IPS-NIHi7 (cell line): ENCODE measurements around the gene CDC20B.
"Not testable (repeated sequence)": the region's sequence is repeated elsewhere in the genome, so short reads cannot be mapped to it uniquely, and the experiment has no call there.

Experiments used
- DNase-seq: peaks from one replicate; pipeline ENCODE4 v3.0.0; 2012; ENCODE audit warnings: mixed read lengths; ENCODE audit errors: extremely low spot score

Gene CDC20B

DNA sequence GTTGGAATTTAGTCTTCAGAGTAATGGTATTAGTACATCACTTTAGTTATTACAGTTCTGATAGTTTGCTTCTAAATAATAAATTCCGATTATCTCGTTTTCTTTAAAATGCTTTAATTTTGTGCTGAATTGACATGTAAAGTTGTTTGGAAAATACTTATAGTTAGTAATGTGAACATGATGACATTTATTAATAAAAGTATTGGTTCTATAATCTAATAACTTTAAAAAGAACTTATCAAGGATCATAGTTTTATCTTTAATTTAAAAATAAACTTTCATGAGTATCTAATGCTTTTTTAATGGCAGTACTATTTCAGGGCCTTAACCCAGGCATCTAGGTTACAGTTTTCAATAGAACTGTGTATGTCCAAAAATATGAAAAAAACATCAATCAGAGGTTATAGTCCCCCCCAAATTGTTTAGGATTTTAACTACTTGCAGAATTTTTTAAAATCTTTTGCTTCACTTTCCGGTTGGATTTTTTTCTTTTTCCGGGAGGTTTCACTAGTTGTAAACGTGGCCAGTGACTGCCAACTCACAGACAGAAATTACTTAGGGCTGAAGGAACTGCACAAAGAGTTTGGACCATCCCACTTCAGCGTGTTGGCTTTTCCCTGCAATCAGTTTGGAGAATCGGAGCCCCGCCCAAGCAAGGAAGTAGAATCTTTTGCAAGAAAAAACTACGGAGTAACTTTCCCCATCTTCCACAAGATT, 12.3 kb downstream of the CDC20B start:
- peak; percentile 56 for DNase-seq

DNA sequence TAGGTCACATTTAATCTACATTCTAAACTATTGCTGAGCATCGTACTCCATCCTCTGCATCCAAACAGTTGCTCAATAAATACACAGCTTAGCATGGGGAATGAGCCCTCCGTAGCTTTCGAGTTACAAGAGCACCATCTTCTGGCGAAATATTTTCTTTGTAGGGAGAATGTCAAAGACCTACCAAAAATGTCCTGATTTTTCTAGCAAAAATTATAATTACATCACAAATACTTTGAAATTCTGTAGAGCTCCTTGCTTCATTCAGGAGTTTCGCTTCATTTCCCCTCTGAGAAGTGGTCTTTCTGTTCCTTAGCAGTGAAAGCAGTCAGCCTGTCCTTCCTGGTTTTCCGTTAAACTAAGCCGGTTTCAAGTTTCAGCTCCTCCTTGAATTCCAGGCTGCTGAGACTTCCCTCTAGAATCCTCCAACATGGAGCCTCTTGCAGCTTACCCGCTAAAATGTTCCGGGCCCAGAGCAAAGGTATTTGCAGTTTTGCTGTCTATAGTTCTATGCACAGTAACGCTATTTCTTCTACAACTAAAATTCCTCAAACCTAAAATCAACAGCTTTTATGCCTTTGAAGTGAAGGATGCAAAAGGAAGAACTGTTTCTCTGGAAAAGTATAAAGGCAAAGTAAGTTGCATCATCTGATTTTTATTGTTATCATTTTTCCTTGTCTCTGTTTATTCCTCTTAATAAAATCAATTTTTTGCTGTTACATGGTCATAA, 13.0 kb downstream of the CDC20B start, which contains the start of gene GPX8:
TSS of gene GPX8 (plus strand) at position 409 of the 730 bp plus-strand sequence. CDS start at position 431, 22 bp downstream.
- DNase-seq, result peak; percentile 68

DNA sequence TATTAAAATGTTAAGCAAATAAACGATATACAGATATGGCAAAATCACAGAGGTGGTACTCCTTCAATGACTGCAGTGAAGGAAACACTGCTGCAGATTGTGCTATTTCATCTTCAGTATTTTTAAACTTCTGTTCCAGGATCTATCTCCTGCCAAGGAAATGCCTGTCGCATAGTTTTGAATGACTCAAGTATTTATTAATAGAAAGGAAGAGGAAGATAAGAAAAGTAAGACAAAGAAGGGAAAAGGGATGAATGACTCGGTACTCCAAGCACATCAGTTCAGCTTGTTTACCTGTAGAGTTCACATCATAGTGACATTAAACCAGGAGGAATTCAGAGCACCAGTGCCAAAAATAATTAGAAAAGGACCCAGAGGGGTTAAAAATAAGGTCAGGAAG, 18.1 kb downstream of the CDC20B start:
- DNase-seq, result no peak

DNA sequence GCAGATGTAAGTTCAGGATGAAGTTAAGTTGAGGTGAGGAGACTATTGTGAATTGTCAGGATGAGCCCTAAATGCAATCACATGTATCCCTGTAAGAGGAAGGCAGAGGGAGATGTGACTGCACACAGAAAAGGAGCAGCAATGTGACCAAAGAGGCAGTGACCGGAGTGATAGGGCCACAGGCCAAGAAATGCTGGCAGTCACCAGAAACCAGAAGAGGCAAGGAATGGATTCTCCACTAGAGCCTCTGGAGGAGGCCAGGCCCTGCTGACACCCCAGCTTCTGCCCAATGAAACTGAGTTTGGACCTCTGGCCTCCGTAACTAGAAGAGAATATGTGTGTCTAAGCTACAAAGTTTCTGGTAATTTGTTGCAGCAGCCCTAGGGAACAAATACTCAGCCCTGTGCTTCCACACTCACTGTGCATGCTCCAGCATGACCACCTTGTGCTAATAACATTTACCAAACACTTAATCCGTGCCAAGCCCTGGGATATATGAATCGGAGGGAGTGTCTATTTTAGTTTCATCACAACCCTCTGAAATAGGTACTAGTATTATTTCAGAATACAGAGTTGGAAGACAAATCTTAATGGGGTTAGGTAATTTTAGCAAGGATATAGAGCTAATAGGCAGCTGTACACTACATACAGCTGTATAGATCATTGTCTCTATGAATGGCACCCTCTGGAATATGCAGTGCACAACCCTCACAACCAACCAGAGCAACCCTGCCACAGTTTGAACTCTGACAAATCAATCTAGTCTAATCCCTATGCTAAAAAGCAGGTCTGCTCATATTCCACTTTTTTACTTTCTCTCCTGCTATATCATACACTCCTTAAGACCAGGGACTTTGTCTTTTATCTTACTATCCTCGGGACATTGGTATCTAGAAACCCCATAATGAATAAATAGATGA, 20.8 kb downstream of the CDC20B start:
- DNase-seq, result no peak

DNA sequence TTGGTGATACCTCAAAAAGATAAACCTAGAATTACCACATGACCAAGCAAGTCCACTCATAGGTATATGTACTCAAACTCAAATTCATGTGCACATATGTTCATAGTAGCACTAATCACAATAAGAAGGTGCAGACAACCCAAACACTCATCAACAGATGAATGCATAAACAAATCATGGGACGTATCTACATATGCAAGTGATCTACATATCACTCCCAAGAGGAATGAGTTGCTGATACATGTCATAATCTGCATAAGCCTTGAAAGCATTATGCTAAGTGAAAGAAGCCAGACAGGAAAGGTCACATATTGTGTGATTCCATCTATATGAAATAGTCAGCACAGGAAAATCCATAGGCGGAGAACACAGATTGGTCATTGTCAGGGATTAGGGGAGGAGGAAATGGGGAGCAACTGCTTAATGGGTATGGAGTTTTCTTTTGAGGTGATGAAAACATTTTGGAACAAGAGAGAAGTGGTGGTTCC, 23.6 kb downstream of the CDC20B start:
- no peak for DNase-seq

DNA sequence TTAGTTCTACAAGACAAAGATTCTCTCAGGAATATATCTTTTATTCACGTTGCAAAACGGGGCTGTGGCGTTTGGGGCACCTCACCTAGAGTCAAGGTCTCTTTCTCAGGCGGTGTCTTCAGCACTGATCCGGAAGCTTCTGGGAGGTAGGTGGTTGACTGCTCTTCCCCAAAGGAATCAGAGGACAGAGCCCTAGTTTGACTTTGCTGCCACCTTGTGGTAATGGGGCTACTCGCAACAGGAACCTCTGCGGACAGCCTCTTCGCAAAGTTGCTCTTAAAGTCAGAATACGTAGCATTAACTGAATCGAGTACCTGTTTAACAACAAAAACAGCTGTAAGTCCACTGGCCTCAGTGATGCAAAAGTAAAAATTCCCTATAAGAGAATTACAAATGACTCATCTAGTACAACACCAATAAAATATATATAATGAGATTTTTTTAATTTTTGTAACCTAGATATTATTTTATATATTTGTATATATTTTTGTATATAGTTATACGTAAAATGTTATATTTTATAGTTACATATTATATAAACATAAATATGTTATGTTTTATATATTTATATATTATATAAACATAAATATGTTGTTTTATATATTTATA, 26.3 kb downstream of the CDC20B start:
- DNase-seq, result peak; percentile 90

DNA sequence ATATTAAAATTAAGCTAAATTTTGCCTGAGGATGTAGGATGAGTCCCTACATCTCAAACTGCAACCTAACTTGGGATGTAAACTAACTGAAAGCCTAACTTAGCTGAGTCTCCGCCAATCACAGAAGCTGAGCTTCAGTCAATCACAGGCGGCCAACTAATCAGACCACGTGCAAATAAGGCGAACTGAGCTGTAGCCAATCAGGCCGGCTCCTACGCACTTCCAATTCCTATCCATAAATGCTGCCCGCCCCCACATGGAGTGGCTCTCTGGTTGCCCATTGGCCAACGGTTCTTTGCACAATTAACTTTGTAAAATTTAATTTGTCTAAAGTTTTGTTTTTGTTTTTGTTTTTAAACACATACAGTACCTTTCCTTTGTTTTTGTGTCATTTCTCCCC, 26.9 kb downstream of the CDC20B start:
- no peak for DNase-seq

DNA sequence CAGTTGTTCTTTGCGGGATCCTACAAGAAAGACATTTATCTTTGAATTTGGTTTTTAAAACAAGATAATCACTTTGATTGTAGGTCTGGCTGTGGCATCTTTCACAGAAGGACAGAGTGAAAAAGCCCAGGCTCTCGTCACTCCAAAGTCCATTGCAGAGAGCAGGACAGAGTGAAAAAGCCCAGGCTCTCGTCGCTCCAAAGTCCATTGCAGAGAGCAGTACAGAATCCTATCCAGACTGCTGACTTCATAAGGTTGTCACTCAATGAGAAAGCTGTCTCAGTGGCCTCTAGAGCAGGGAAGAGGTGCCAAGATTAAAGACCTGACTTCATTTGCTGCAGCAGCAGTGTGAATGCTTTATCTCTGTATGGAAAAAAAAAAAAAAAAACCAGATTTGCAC, 29.4 kb downstream of the CDC20B start:
- DNase-seq, result no peak

DNA sequence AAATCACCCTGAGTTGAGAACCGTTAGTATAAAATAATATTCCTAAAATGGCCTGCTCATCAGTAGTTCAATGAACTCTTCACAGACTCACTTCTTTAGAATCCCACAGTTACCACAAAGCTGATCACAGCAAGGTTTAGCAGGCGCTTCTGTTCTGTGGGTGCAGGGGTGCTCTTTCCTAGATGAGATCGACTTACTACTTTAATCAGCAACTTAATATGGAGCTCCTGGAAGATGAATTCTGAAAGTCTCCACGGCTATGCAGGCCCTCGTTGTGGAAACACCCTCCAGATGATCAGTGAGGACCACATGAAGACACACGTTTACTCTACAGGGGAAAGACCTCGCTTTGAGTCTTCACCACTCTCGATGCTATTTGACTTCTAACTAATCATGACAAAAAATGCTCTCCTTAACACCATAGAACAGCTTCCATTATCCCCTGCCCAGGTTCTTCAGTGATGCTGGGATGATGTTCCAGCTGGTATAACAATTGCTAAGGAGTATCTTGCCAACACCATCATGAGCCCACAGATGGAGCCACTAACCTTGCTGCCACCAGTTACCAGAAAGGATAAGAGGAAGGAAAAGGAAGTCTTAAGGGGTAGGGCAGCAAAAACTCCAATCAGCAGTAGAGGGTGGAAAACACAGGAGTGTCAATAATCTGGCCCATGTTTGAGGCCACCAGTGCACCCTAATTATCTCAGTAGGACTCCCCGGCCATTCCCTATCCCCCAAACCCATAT, 30.9 kb downstream of the CDC20B start:
- DNase-seq, result peak; percentile 13

DNA sequence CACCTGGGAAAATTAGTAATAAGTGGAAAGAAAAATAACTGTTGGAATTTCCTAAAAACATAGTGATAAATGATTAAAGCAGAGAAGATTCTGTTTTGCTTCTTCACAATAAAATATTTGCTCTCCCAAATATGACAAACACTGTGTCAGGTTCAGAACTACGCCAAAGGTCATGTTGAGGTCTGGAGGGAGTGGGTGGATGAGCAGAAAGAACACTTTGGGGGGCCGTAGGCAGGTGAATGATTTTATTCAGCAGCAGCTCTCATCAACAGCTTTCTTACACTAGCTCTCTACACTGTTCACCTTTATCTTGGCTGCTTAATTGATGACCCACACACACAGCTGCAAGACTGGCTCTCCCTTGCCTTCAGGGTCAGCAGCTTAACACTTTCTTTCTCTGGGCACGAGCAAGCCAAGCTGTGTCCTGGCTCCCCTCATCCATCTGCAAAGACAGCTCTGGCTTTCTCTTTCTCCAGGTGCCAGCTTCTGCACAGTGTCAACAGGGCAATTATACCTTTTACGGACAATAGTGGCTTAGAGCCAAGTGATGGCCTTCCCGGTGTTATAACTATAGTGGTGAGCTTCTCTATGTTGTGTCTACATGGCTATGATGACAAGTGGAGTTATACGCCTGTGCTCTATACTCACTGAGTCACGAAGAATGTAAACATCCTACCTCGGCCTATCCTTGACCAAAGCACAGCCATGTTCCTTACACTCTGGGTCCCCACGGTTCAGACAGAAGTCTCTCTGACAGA, 31.9 kb downstream of the CDC20B start:
- no peak for DNase-seq

DNA sequence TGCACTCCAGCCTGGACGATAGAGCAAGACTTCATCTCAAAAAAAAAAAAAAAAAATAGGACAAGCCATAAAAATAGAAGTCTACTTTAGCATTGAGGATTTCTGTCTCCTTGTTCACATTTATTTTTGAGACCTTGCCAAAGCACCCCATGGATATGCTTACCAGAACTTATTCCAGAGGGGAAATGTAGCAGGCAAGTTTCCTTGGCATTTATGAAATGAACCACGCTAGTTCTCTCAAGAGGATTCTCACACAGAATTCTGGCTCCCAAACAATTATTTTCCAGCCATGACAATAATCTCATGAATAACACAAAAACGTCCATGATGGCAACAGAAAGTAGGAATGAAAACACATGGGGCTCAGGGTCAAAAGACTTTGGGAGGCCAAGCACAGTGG, 36.5 kb downstream of the CDC20B start:
- no peak for DNase-seq

DNA sequence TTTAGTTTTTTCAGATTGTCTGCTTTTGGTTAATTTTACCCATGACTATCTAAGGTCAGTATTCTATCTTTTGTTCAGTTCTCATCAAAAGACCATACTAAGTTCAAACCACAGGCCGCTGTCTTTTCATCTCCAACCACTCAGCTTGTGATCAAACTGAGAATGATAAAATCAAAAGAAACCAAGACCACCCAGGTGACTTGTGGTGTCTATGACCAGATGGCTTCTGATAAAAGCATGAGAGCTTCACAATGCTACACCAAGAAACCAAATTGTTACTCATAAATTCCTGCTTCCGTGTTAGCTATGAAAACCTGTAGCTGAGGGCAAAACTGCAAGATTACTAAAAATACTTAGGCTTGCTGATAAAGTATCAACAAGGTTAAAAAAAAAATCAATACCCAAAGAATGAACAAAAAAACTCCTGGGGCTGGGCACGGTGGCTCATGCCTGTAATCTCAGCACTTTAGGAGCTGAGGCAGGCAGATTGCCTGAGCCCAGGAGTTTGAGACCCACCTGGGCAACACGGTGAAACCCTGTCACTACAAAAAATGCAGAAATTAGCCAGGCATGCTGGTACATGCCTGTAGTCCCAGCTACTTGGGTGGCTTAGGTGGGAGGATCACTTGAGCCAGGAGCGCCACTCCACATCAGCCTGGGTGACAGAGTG, 38.8 kb downstream of the CDC20B start:
- no peak for DNase-seq

DNA sequence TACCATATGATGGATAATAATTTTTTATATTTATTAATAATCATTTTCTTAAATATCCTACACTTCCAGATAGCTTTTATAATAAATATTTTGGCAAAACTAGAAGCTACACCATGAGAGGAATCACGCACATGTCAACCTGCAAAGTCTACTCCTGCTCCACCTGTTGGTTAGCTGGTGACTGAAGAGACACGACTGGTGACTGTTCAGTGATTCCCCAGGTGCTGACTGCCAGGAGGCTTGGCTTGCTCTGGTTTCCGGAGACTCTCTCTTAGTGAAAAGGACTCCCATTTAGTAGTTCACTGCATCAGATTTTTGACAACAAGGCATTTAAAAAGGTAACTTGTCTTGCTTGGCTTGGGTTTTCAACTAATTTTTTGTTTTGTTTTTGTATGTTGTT, 49.6 kb downstream of the CDC20B start:
- DNase-seq, result peak; percentile 48

DNA sequence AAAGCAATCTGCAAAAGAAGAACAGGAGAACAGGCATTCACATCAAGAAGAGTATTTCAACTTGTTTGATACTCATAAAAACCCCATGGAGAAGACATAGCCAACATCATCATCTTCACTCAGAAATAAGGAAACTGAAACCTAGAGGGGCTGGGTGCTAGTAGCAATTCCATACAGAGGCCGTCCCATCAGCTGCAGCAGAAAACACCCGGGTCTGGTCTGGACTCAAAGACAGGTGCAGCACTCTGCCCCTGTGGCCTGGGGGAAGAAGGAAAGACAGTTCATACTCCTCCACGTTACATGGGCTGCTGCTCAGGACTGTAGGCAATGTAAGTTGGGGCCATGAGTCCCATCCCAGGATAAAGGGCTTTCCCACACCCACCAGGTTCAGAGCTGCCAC, 58.9 kb downstream of the CDC20B start:
- DNase-seq, result no peak

DNA sequence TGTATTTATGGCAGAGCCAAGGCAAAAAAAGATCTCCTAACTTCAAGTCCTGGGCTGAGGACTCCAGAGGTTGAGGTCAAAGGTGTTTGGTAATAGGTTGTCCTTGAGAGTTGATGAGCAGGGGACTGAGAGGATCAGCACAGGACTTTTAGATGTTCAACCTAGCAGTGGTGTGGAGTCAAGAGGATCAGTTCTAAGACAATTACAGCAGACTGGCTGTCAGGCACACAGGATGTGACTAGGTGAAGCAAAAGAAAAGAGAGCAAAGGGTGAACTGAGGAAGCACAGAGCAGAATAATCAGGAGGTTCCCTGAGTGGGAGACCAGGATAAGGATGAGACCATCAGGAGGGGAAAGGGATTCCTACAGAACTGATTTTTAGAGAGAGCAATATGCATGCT, 59.6 kb downstream of the CDC20B start:
- no peak for DNase-seq

DNA sequence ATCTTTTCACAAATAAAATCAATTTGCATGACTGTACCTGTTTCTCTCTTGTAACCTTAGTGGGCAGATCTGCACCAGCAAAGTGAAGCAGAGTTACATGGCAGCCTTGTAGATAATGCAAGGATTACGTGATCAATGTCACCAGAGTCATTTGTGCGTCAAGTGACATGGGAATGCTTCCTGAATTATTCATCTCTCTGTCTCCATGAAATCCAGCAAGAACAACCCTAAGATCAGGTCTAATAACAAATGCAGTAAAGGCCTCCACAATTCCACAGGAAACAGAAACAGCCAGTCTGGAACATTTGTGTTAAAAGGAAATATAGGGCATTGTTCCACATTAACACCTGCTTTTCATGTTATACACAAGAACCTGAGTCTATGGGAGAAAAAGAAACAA, 62.8 kb downstream of the CDC20B start:
- no peak for DNase-seq

DNA sequence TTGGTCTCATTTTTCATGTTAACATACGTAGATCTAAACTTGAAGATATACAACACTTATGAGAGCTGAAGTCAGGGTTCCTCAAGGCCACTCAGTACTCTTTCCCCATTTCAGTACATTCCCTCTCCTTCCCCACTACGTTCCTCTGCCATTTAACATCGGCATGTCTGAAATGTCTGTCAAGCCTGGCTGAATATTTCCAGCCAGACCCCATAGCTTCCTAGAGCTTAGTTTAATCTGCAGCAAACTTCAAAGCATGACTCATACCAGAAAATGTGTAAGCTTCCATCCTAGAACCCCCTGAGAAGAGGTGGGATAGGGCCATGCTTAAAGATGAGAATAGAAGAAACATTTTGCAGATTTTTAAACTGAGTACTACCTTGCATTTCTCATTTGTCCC, 64.3 kb downstream of the CDC20B start:
- DNase-seq, result no peak

DNA sequence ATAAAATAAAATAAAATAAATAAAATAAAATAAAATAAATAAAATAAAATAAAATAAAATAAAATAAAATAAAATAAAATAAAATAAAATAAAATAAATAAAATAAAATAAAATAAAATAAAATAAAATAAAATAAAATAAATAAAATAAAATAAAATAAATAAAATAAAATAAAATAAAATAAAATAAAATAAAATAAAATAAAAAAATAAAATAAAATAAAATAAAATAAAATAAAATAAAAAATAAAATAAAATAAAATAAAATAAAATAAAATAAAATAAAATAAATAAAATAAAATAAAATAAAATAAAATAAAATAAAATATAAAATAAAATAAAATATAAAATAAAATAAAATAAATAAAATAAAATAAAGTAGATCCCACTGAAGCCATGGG, 67.0 kb downstream of the CDC20B start:
- not testable (repeated sequence) for DNase-seq

DNA sequence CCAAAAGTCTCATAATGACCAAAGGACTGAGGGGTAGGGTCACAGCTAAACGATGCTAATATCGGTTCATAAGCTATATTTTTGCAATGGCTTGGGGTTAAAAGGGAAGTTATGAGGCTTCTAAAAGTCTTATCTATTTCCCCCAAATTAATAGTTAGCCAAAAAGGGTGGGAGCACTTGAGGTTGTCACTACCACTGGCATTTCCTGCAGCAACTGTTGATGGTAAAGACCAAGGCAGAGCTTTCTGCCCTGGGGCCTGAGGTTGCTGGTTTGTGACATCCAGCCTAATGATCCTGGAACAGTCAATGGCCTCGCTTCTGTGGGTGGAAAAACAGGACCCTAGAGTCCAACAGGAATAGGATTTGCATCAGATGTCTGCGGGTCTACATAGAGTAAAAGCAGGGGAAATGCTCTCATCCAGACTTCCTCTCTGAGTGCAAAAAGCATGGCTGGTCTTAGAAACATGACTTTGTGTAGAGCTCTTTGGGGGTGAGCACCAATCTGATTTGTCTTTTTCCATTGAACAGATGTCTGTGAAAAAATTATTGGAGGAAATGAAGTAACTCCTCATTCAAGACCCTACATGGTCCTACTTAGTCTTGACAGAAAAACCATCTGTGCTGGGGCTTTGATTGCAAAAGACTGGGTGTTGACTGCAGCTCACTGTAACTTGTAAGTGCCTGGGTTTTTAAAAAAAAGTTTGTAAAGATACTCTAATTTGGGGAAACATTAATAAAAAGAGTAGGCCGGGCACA, 67.9 kb downstream of the CDC20B start:
- DNase-seq, result no peak
